GM12874 (cell line): ENCODE measurements around the gene LCE2C.
A peak's percentile ranks its signal among the peaks of the same experiment; 100 is the strongest.

Source experiments
- TF ChIP-seq, protein P1 (sequence below): IDR thresholded peaks from 2 replicates; pipeline ENCODE4 v1.5.1; 2011; ENCODE audit warnings: low read depth, mild to moderate bottlenecking, control low read depth, low read length, moderate library complexity; ENCODE audit not compliant: insufficient read depth

The LCE2C gene

DNA sequence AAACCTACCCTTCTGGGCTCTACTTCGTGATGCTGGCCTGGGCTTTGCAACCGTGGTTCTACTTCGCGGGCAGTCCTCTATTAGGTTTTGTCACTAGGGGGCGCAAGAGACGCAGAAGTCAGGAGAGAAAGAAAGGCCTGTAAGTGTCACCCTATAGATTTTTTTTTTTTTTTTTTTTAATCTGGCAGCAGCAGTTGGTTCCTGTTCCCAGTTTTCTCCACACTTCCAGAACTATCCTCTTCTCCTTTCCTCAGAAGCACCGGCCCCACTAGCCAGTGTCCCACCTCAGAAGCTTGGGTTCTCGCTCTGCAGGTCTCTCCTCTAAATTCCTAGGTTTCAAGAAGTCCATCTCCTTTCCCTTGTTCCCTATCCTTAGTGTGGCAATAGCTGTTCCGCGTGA lies 21.0 kb upstream of the LCE2C start:
- TF ChIP-seq, protein P1, sequence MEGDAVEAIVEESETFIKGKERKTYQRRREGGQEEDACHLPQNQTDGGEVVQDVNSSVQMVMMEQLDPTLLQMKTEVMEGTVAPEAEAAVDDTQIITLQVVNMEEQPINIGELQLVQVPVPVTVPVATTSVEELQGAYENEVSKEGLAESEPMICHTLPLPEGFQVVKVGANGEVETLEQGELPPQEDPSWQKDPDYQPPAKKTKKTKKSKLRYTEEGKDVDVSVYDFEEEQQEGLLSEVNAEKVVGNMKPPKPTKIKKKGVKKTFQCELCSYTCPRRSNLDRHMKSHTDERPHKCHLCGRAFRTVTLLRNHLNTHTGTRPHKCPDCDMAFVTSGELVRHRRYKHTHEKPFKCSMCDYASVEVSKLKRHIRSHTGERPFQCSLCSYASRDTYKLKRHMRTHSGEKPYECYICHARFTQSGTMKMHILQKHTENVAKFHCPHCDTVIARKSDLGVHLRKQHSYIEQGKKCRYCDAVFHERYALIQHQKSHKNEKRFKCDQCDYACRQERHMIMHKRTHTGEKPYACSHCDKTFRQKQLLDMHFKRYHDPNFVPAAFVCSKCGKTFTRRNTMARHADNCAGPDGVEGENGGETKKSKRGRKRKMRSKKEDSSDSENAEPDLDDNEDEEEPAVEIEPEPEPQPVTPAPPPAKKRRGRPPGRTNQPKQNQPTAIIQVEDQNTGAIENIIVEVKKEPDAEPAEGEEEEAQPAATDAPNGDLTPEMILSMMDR: peak; percentile 70

DNA sequence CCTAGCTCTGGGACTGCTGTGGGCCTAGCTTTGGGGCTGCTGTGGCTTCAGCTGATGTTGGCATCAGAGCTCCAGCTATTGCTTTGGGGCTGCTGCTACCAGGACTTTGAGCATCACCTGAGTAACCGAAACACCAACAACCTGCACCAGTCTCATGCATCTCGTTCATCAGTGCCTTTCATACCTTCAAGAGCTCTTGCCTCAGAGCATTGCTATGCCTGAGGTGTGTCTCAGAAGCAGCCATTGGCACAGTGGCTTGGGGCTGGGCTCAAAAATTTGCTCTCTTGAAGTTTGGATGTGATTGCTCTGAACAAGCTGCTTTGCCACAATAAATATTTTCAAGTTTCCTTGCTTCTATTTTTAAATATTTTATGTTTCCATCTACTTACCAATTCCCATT lies 18.6 kb upstream of the LCE2C start:
- TF ChIP-seq, protein P1: no peak

- TF ChIP-seq, protein P1: no peak
Measured at GRCh38 chr1:152657677-152658076, 17.4 kb upstream of the LCE2C start.

GRCh38 chr1:152658649-152659048 lies 16.4 kb upstream of the LCE2C start:
- TF ChIP-seq, protein P1: no peak

- TF ChIP-seq, protein P1: no peak
Measured at GRCh38 chr1:152663098-152663497, 12.0 kb upstream of the LCE2C start, which contains the start of gene LCE2D. TSS of gene LCE2D (plus strand) at chr1:152663380. CDS start at chr1:152664106, 726 bp downstream.

GRCh38 chr1:152667648-152668047 lies 7.4 kb upstream of the LCE2C start:
- TF ChIP-seq, protein P1: no peak

DNA sequence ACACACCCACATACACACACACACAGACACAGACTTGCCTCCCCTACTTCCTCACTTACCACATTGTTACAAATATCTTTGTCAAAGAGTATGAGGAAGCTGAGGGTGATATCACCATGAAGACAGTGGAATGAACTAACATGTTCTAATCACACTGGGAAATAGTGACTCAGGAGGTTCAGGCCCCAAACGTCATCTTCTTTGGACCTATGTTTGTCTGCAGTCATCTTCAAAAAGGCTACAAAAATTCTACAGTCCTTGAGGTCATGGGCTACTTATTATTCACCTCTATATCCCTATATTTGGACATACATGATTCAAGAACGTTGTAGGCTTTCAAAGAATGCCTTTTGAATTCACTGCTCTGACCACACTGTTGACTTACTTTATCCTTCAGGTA lies 2.1 kb upstream of the LCE2C start:
- TF ChIP-seq, protein P1: no peak
